ENCODE results near the gene UBTD1.
A peak's percentile ranks its signal among the peaks of the same experiment; 100 is the strongest.

Gene UBTD1

DNA sequence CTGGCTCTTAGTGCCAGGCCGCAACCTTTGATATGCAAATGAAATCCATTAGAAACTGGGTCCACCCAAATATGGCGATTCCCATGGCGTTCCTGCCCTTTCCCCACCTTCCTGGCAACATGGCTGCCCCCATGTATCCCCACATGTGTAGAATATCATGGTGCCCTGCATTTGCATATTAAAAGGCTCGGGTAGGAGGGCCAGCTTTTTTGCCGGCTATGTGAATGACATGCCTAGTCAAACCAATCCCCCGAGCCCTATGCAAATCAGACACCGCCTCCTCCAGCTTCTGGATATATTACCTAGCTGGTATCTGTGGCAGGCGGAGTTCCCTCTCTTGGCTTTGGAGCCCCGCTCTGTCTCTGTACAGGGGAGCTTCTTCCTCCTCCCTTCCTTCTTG, 18.8 kb upstream of the UBTD1 start:
- TF ChIP-seq TCF12 (IDR thresholded peaks at IDR 0.05; ENCODE audit: low read depth) (no peak), FOXM1 (IDR thresholded peaks at IDR 0.05; ENCODE audit: borderline replicate concordance, low read depth) (no peak), EP300 (IDR thresholded peaks at IDR 0.05; ENCODE audit: borderline replicate concordance) (no peak), TEAD4 (IDR thresholded peaks at IDR 0.05) (0 out of 2 replicates have a peak, but pooled peaks have one; percentile 22), ZBTB7A (IDR thresholded peaks at IDR 0.05; ENCODE audit: low read depth) (no peak), EGR1 (IDR thresholded peaks at IDR 0.05) (peak; percentile 31; the same call in 1 of the 2 replicates), YY1 (IDR thresholded peaks at IDR 0.05; ENCODE audit: low read depth) (peak; percentile 94), CEBPB (IDR thresholded peaks at IDR 0.05) (no peak), TAF1 (IDR thresholded peaks at IDR 0.05; ENCODE audit: low read depth) (no peak), CREB1 (IDR thresholded peaks at IDR 0.05; ENCODE audit: low read depth) (no peak), RAD21 (IDR thresholded peaks at IDR 0.05; ENCODE audit: low read depth) (no peak), NFIC (IDR thresholded peaks at IDR 0.05) (no peak)
- TF ChIP-seq, protein P1, sequence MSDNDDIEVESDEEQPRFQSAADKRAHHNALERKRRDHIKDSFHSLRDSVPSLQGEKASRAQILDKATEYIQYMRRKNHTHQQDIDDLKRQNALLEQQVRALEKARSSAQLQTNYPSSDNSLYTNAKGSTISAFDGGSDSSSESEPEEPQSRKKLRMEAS (IDR thresholded peaks at IDR 0.05), result peak; percentile 95
- TF ChIP-seq, protein P2, sequence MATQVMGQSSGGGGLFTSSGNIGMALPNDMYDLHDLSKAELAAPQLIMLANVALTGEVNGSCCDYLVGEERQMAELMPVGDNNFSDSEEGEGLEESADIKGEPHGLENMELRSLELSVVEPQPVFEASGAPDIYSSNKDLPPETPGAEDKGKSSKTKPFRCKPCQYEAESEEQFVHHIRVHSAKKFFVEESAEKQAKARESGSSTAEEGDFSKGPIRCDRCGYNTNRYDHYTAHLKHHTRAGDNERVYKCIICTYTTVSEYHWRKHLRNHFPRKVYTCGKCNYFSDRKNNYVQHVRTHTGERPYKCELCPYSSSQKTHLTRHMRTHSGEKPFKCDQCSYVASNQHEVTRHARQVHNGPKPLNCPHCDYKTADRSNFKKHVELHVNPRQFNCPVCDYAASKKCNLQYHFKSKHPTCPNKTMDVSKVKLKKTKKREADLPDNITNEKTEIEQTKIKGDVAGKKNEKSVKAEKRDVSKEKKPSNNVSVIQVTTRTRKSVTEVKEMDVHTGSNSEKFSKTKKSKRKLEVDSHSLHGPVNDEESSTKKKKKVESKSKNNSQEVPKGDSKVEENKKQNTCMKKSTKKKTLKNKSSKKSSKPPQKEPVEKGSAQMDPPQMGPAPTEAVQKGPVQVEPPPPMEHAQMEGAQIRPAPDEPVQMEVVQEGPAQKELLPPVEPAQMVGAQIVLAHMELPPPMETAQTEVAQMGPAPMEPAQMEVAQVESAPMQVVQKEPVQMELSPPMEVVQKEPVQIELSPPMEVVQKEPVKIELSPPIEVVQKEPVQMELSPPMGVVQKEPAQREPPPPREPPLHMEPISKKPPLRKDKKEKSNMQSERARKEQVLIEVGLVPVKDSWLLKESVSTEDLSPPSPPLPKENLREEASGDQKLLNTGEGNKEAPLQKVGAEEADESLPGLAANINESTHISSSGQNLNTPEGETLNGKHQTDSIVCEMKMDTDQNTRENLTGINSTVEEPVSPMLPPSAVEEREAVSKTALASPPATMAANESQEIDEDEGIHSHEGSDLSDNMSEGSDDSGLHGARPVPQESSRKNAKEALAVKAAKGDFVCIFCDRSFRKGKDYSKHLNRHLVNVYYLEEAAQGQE (IDR thresholded peaks at IDR 0.05; ENCODE audit: low read depth), result no peak
- TF ChIP-seq, protein P3, sequence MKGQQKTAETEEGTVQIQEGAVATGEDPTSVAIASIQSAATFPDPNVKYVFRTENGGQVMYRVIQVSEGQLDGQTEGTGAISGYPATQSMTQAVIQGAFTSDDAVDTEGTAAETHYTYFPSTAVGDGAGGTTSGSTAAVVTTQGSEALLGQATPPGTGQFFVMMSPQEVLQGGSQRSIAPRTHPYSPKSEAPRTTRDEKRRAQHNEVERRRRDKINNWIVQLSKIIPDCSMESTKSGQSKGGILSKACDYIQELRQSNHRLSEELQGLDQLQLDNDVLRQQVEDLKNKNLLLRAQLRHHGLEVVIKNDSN (IDR thresholded peaks at IDR 0.05), result no peak

DNA sequence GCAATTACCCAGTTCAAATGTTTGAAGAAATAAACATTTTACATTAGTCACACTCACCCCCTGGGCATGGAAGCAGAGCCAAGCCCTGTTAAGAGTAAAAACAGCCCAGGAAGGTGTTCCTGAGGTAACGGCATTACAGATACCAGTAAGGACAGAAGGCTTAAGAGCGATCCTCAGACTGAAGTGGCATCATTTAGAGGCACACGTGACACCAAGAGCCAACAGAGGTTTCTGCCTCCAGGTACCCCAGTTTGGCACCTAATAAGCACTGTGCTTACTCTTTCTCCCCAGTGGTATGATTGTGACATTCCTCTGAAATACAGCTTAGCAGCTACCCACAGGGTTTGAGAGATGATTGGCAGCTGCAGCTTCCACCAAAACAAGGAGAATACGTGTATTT, 17.7 kb upstream of the UBTD1 start:
- TF ChIP-seq YY1 (IDR thresholded peaks at IDR 0.05; ENCODE audit: low read depth) (no peak), CEBPB (IDR thresholded peaks at IDR 0.05) (no peak), TEAD4 (IDR thresholded peaks at IDR 0.05) (no peak), FOXM1 (IDR thresholded peaks at IDR 0.05; ENCODE audit: borderline replicate concordance, low read depth) (no peak), CREB1 (IDR thresholded peaks at IDR 0.05; ENCODE audit: low read depth) (no peak), RAD21 (IDR thresholded peaks at IDR 0.05; ENCODE audit: low read depth) (no peak), EGR1 (IDR thresholded peaks at IDR 0.05) (no peak), TAF1 (IDR thresholded peaks at IDR 0.05; ENCODE audit: low read depth) (no peak), NFIC (IDR thresholded peaks at IDR 0.05) (no peak)
- TF ChIP-seq, protein P1 (IDR thresholded peaks at IDR 0.05), result no peak
- TF ChIP-seq, protein P3 (IDR thresholded peaks at IDR 0.05), result no peak

DNA sequence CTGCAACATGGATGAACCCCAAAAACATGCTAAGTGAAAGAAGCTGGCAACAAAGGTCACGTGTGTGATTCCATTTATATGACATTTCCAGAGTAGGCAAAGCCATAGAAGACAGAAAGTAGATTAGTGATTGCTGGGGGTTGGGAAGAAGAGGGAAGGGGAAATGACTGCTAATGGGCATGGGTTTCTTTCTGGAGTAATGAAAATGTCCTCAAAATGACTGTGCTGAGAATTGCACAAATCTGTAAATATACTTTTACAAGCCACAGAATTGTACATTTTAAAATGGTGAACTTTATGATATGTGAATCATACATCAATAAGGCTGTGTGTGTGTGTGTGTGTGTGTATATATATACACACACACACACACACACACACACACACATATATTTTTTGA, 16.3 kb upstream of the UBTD1 start:
- TF ChIP-seq ZBTB7A (IDR thresholded peaks at IDR 0.05; ENCODE audit: low read depth) (no peak), RAD21 (IDR thresholded peaks at IDR 0.05; ENCODE audit: low read depth) (no peak), CREB1 (IDR thresholded peaks at IDR 0.05; ENCODE audit: low read depth) (no peak)

DNA sequence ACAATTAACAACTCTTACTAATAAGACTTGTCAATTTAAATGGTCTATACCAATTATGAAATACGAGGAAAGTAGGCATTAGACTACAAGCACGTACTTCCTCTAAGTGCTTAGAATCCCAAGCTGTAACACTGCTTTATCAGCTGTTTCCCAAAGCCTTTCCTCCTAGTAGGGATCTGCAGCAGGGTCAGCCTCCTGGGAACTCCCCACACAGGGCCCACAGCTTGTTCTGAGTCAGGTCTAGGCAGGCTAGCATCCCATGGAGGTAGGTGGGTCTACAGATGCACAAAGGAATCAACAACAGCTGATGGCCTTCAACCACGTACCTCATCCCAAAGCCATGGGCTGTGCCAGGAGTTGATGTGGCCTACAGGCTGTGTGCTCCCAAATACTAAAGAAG, 15.2 kb upstream of the UBTD1 start:
- TF ChIP-seq RAD21 (IDR thresholded peaks at IDR 0.05; ENCODE audit: low read depth), result no peak
- TF ChIP-seq TAF1 (IDR thresholded peaks at IDR 0.05; ENCODE audit: low read depth), result no peak
- TF ChIP-seq EGR1 (IDR thresholded peaks at IDR 0.05), result no peak
- TF ChIP-seq, protein P1 (IDR thresholded peaks at IDR 0.05), result no peak
- TF ChIP-seq, protein P3 (IDR thresholded peaks at IDR 0.05), result no peak
- no peak for TF ChIP-seq EP300 (IDR thresholded peaks at IDR 0.05; ENCODE audit: borderline replicate concordance)
- TF ChIP-seq NFIC (IDR thresholded peaks at IDR 0.05), result no peak
- TF ChIP-seq CREB1 (IDR thresholded peaks at IDR 0.05; ENCODE audit: low read depth), result no peak
- TF ChIP-seq TEAD4 (IDR thresholded peaks at IDR 0.05), result no peak

DNA sequence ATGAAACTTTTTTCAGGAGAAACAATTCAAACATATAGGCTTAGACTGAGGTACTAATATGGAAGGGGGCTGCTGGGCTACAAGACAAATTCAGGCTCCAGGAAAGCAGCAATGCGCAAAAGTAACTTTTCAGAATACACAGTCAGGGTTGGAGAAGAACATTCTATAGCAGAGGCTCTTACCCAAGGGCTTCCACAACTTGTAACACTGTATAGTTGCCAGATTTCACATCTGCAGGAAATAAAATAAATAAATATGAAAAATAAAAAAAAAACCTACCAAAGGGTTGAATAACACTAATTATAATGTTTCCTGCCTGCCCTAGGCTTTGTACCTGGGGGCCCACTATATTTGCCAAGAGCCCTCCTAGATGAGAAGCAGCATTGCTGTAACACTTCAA, 14.8 kb upstream of the UBTD1 start:
- TF ChIP-seq EP300 (IDR thresholded peaks at IDR 0.05; ENCODE audit: borderline replicate concordance) (no peak), EGR1 (IDR thresholded peaks at IDR 0.05) (no peak), CEBPB (IDR thresholded peaks at IDR 0.05) (no peak), TCF12 (IDR thresholded peaks at IDR 0.05; ENCODE audit: low read depth) (no peak), TAF1 (IDR thresholded peaks at IDR 0.05; ENCODE audit: low read depth) (no peak), YY1 (IDR thresholded peaks at IDR 0.05; ENCODE audit: low read depth) (no peak)
- TF ChIP-seq, protein P1 (IDR thresholded peaks at IDR 0.05), result no peak
- TF ChIP-seq, protein P3 (IDR thresholded peaks at IDR 0.05), result no peak

DNA sequence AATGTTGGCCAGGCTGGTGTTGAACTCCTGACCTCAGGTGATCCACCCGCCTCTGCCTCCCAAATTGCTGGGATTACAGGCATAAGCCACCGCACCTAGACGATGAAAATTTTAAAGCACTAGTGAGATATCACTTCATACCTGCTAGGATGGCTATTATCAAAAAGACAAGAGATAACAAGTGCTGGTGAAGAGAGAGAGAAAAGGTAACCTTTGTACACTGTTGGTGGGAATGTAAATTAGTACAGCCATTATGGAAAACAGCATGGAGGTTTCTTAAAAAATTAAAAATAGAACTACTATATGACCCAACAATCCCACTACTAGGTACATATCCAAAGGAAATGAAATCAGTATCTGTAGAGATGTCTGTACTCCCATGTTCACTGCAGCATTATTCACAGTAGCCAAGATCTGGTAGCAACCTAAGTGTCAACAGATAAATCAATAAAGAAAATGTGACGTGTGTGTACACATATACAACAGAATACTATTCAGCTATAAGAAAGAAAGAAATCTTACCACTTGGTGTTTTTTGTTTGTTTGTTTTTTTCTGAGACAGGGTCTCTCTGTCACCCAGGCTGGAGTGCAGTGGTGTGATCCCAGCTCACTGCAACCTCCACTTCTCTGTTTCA, 13.0 kb upstream of the UBTD1 start:
- no peak for TF ChIP-seq TCF12 (IDR thresholded peaks at IDR 0.05; ENCODE audit: low read depth)
